ENCODE measurements around the gene ABLIM2.

The ABLIM2 gene

GRCh38 chr4:8150152-8151090 is 8.2 kb downstream of the ABLIM2 start:
- no peak for DNase-seq (ENCODE audit: low read depth)
- TF ChIP-seq CTCF (conservative IDR thresholded peaks at IDR 0.05; ENCODE audit: control insufficient read depth, insufficient read depth, low read depth, low read length): no peak

GRCh38 chr4:8149664-8150063 is 8.9 kb downstream of the ABLIM2 start:
- DNase-seq (ENCODE audit: low read depth): no peak
- TF ChIP-seq CTCF (conservative IDR thresholded peaks at IDR 0.05; ENCODE audit: control insufficient read depth, insufficient read depth, low read depth, low read length): no peak
- H3K4me3 ChIP-seq (ENCODE audit: control insufficient read depth, low read depth, low read length): no peak overlapping the region

More at GRCh38 chr4:8150152-8151090, 8.2 kb downstream of the ABLIM2 start:
- no peak overlapping the region for H3K4me3 ChIP-seq (ENCODE audit: control insufficient read depth, low read depth, low read length)

DNA sequence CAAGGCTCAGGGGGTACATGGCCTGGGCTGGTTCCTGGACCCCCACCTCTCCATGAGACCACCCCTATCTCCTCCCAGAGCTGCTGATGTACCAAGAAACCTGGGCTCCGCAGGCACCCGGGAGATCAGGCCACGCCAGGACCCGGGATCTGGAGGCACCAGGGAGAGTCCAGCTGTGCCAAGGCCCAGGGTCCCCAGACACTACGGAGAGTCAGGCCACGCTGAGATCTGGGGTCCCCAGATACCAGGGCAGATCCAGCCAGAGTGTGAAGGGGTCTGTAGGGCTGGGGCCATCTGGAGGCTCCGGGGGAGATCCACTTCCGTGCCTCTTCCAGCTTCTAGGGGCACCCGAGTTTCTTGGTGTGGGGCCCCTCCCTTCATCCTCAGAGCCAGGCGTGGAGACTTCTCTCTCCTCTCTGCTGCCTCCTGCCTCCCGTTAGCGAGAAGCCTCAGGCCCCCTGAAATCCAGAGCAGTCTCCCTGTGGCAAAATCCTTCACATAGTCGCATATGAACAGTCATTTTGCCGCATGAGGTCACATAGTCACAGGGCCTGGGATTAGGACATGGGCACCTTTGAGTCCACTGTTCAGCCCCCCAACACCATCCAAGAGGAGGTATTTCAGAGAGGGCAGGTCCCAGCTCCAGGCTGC is 9.7 kb downstream of the ABLIM2 start:
- H3K4me3 ChIP-seq (ENCODE audit: control insufficient read depth, low read depth, low read length): no peak overlapping the region
- TF ChIP-seq CTCF (conservative IDR thresholded peaks at IDR 0.05; ENCODE audit: control insufficient read depth, insufficient read depth, low read depth, low read length): no peak
- no peak for DNase-seq (ENCODE audit: low read depth)

- no peak for DNase-seq (ENCODE audit: low read depth)
- no peak for TF ChIP-seq CTCF (conservative IDR thresholded peaks at IDR 0.05; ENCODE audit: control insufficient read depth, insufficient read depth, low read depth, low read length)
- no peak overlapping the region for H3K4me3 ChIP-seq (ENCODE audit: control insufficient read depth, low read depth, low read length)
Observed at GRCh38 chr4:8148159-8148558, 10.5 kb downstream of the ABLIM2 start.

- no peak for DNase-seq (ENCODE audit: low read depth)
- H3K4me3 ChIP-seq (ENCODE audit: control insufficient read depth, low read depth, low read length): no peak overlapping the region
- TF ChIP-seq CTCF (conservative IDR thresholded peaks at IDR 0.05; ENCODE audit: control insufficient read depth, insufficient read depth, low read depth, low read length): no peak
Observed at GRCh38 chr4:8147231-8147970, 11.2 kb downstream of the ABLIM2 start.

- no peak for DNase-seq (ENCODE audit: low read depth)
- no peak for TF ChIP-seq CTCF (conservative IDR thresholded peaks at IDR 0.05; ENCODE audit: control insufficient read depth, insufficient read depth, low read depth, low read length)
- H3K4me3 ChIP-seq (ENCODE audit: control insufficient read depth, low read depth, low read length): no peak overlapping the region
Observed at GRCh38 chr4:8146157-8146556, 12.5 kb downstream of the ABLIM2 start.

All from fibroblast of mammary gland (primary cell).